ENCODE data around the gene PHLPP1. TPM values are rescaled to one million over a fixed set of nuclear protein-coding genes. Genes with fewer than 3 reads are reported as not detected.

Gene PHLPP1
- total RNA-seq, 2 experiments from 2014 or later: 6.8 to 7.1 TPM

DNA sequence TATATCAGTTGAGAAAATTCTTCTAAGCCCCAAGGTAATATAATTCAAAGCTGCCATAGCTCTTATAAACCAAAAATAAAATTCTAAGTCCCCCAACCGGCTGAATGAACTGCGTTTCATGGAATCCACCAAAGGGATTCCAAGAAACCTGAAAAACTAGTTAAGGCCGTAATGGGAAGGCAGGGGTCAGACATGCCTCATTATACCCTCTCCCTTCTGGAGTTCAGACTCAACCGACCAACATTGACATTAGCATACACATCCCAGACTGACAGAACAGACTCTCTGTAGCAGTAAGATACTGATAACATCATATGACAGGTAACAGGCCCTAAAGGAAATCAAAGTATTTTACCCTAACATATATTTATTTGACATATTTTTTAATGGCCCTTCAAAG lies 31.4 kb upstream of the PHLPP1 start:
- TF ChIP-seq, protein P1, sequence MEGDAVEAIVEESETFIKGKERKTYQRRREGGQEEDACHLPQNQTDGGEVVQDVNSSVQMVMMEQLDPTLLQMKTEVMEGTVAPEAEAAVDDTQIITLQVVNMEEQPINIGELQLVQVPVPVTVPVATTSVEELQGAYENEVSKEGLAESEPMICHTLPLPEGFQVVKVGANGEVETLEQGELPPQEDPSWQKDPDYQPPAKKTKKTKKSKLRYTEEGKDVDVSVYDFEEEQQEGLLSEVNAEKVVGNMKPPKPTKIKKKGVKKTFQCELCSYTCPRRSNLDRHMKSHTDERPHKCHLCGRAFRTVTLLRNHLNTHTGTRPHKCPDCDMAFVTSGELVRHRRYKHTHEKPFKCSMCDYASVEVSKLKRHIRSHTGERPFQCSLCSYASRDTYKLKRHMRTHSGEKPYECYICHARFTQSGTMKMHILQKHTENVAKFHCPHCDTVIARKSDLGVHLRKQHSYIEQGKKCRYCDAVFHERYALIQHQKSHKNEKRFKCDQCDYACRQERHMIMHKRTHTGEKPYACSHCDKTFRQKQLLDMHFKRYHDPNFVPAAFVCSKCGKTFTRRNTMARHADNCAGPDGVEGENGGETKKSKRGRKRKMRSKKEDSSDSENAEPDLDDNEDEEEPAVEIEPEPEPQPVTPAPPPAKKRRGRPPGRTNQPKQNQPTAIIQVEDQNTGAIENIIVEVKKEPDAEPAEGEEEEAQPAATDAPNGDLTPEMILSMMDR (IDR thresholded peaks at IDR 0.05): no peak
- ATAC-seq (ENCODE audit: poor library complexity): no peak
- H3K27ac ChIP-seq (ENCODE audit: low read depth in 1 of 2, low read length in 2 of 2): no peak overlapping the region
- H3K4me1 Mint-ChIP-seq (ENCODE audit: low read depth): no peaks in the 10 kb centered on the region
- peaks cover 6% of the 10 kb centered on the region for H3K9me3 Mint-ChIP-seq
- H3K4me3 ChIP-seq (ENCODE audit: low read length): no peak overlapping the region
- peaks cover 21 to 23% of the 10 kb centered on the region in 2 experiments for H3K9me3 ChIP-seq (ENCODE audit: control insufficient read depth in 1 of 2, insufficient read depth in 1 of 2, low read length in 2 of 2)
- peaks cover 4% of the 10 kb centered on the region for H3K36me3 Mint-ChIP-seq (ENCODE audit: low read depth)
- ChIA-PET POLR2A (no interaction called here), CTCF (no interaction called here)
- DNase-seq: no peak
- H3K27ac Mint-ChIP-seq: no peak overlapping the region
- peaks cover 0 to 2% of the 10 kb centered on the region in 2 experiments for H3K27me3 ChIP-seq (ENCODE audit: control insufficient read depth in 1 of 2, insufficient read depth in 2 of 2, low read length in 2 of 2)
- intact Hi-C loops (cut with DNase I, micrococcal nuclease): no loop called here
- H3K36me3 ChIP-seq (ENCODE audit: insufficient read depth, low read length): no peaks in the 10 kb centered on the region
- H3K4me1 ChIP-seq (ENCODE audit: insufficient read depth, low read length): no peaks in the 10 kb centered on the region
- H3K4me3 Mint-ChIP-seq: no peak overlapping the region
- no peaks in the 10 kb centered on the region for H3K27me3 Mint-ChIP-seq

DNA sequence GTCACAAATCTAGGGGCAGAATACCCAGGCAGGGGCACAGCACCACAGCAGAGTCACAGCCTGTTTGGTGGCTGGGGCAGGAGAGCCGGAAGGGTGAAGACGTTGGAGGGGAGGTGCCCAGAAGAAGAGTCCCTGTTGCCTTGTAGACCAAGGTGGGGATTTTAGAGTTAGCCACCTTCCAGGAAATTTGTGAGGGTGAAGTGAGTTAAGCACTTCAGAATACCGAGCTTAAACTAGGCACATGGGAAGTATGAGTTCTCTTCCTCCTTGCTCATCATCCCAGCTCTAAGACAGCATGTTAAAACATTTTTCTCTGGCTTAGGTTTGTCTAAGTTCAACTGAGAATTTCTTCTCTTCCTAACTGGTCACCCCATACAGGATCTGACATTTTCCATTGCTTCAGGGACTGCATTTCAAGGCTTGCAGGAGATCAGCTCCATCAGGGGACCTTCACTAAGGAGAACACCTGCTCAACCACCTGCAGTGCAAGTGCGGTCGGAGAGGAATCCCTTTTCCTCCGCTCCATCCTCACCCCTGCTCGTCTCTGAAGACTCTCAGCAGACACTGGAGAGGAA lies 26.5 kb upstream of the PHLPP1 start:
- TF ChIP-seq, protein P1 (IDR thresholded peaks at IDR 0.05): no peak
- H3K27me3 Mint-ChIP-seq: no peaks in the 10 kb centered on the region
- H3K4me1 ChIP-seq (ENCODE audit: insufficient read depth, low read length): no peaks in the 10 kb centered on the region
- H3K9me3 ChIP-seq (ENCODE audit: control insufficient read depth in 1 of 2, insufficient read depth in 1 of 2, low read length in 2 of 2): peaks cover 34 to 35% of the 10 kb centered on the region in 2 experiments
- H3K27ac Mint-ChIP-seq: no peak overlapping the region
- no peak for DNase-seq
- H3K36me3 ChIP-seq (ENCODE audit: insufficient read depth, low read length): no peaks in the 10 kb centered on the region
- ChIA-PET POLR2A (no interaction called here), CTCF (no interaction called here)
- no peak overlapping the region for H3K4me3 Mint-ChIP-seq
- peaks cover 8% of the 10 kb centered on the region for H3K36me3 Mint-ChIP-seq (ENCODE audit: low read depth)
- no peaks in the 10 kb centered on the region for H3K4me1 Mint-ChIP-seq (ENCODE audit: low read depth)
- no peaks in the 10 kb centered on the region for H3K27me3 ChIP-seq (ENCODE audit: control insufficient read depth in 1 of 2, insufficient read depth in 2 of 2, low read length in 2 of 2)
- H3K9me3 Mint-ChIP-seq: peaks cover 16% of the 10 kb centered on the region
- no peak for ATAC-seq (ENCODE audit: poor library complexity)
- no peak overlapping the region for H3K27ac ChIP-seq (ENCODE audit: low read depth in 1 of 2, low read length in 2 of 2)
- H3K4me3 ChIP-seq (ENCODE audit: low read length): no peak overlapping the region
- intact Hi-C loops (cut with DNase I, micrococcal nuclease): no loop called here

DNA sequence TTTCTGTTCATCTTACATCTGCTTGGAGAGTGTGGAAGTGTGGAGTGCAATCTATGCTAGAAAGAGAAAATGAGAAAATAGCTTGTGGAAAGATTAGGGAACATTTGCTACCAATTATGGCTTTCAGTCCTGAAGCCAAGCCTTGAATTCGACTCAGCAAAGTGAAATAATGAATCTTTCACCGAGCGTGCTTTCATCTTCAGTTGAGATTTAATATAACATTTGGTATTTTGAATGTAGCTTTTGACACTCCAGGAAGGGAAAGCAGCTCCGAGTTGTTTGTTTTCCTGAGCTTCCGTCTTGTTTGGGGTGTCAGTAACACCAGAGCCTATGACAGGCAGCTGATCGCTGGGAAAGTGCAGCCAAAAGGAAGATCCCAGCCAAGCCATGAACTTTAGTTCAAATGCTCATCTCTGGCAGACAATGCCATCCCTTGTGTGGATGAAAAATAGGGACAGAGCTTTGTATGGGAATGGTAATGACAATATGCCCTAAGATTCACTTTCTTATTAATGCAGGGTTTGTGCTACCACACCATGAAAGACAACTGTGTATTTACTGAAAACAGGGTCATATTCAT lies 25.0 kb upstream of the PHLPP1 start:
- Histone ChIP-seq H3K27me3 (ENCODE audit: control insufficient read depth in 1 of 2, insufficient read depth in 2 of 2, low read length in 2 of 2) (no peaks in the 10 kb centered on the region), H3K4me3 (ENCODE audit: low read length) (no peak overlapping the region), H3K9me3 (ENCODE audit: control insufficient read depth in 1 of 2, insufficient read depth in 1 of 2, low read length in 2 of 2) (peaks cover 34 to 35% of the 10 kb centered on the region in 2 experiments), H3K4me1 (ENCODE audit: insufficient read depth, low read length) (no peaks in the 10 kb centered on the region), H3K27ac (ENCODE audit: low read depth in 1 of 2, low read length in 2 of 2) (no peak overlapping the region), H3K36me3 (ENCODE audit: insufficient read depth, low read length) (no peaks in the 10 kb centered on the region)
- ATAC-seq (ENCODE audit: poor library complexity) (no peak), DNase-seq (no peak)
- H3K9me3 Mint-ChIP-seq: peaks cover 16% of the 10 kb centered on the region
- intact Hi-C loops (cut with DNase I, micrococcal nuclease): no loop called here
- H3K4me3 Mint-ChIP-seq: no peak overlapping the region
- TF ChIP-seq, protein P1 (IDR thresholded peaks at IDR 0.05): no peak
- no peak overlapping the region for H3K27ac Mint-ChIP-seq
- H3K36me3 Mint-ChIP-seq (ENCODE audit: low read depth): peaks cover 8% of the 10 kb centered on the region
- CTCF ChIA-PET: no interaction called here
- H3K27me3 Mint-ChIP-seq: no peaks in the 10 kb centered on the region
- POLR2A ChIA-PET: no interaction called here
- no peaks in the 10 kb centered on the region for H3K4me1 Mint-ChIP-seq (ENCODE audit: low read depth)
